Measurements from ENCODE around the gene RPP38. TPM values are rescaled to one million over a fixed set of nuclear protein-coding genes. Genes with fewer than 3 reads are reported as not detected.

Gene RPP38
- polyA plus RNA-seq, 3 donors: 28.8 to 30.3 (median 30.1) TPM

GRCh38 chr10:15106352-15107013, 9.3 kb downstream of the RPP38 start:
- DNase-seq (ENCODE audit: low read depth in 3 of 3, low spot score in 2 of 3): peak; percentile 40 to 51 (median 42)

GRCh38 chr10:15112657-15113056, 15.5 kb downstream of the RPP38 start:
- DNase-seq (ENCODE audit: low read depth in 3 of 3, low spot score in 2 of 3): no peak

GRCh38 chr10:15113766-15114165, 16.6 kb downstream of the RPP38 start:
- DNase-seq (ENCODE audit: low read depth in 3 of 3, low spot score in 2 of 3): no peak

- no peak for DNase-seq (ENCODE audit: low read depth in 3 of 3, low spot score in 2 of 3)
Observed at GRCh38 chr10:15116225-15116624, 19.1 kb downstream of the RPP38 start.

- no peak for DNase-seq (ENCODE audit: low read depth in 3 of 3, low spot score in 2 of 3)
Observed at GRCh38 chr10:15118615-15119014, 21.5 kb downstream of the RPP38 start.

- no peak for DNase-seq (ENCODE audit: low read depth in 3 of 3, low spot score in 2 of 3)
Observed at GRCh38 chr10:15120523-15120922, 23.4 kb downstream of the RPP38 start.

GRCh38 chr10:15121707-15122106, 24.6 kb downstream of the RPP38 start:
- DNase-seq (ENCODE audit: low read depth in 3 of 3, low spot score in 2 of 3): no peak

- no peak for DNase-seq (ENCODE audit: low read depth in 3 of 3, low spot score in 2 of 3)
Observed at GRCh38 chr10:15122477-15123030, 25.4 kb downstream of the RPP38 start.

GRCh38 chr10:15123749-15124184, 26.6 kb downstream of the RPP38 start:
- no peak for DNase-seq (ENCODE audit: low read depth in 3 of 3, low spot score in 2 of 3)

GRCh38 chr10:15124190-15124589, 27.0 kb downstream of the RPP38 start:
- DNase-seq (ENCODE audit: low read depth in 3 of 3, low spot score in 2 of 3): no peak

GRCh38 chr10:15124908-15125307, 27.8 kb downstream of the RPP38 start:
- DNase-seq (ENCODE audit: low read depth in 3 of 3, low spot score in 2 of 3): no peak

GRCh38 chr10:15131330-15131729, 34.2 kb downstream of the RPP38 start:
- no peak for DNase-seq (ENCODE audit: low read depth in 3 of 3, low spot score in 2 of 3)

GRCh38 chr10:15136129-15137035, 39.2 kb downstream of the RPP38 start:
- DNase-seq (ENCODE audit: low read depth in 3 of 3, low spot score in 2 of 3): no peak

GRCh38 chr10:15137036-15137359, 39.8 kb downstream of the RPP38 start:
- no peak for DNase-seq (ENCODE audit: low read depth in 3 of 3, low spot score in 2 of 3)

GRCh38 chr10:15137636-15138035, 40.5 kb downstream of the RPP38 start:
- no peak for DNase-seq (ENCODE audit: low read depth in 3 of 3, low spot score in 2 of 3)

- no peak for DNase-seq (ENCODE audit: low read depth in 3 of 3, low spot score in 2 of 3)
Observed at GRCh38 chr10:15140698-15141097, 43.5 kb downstream of the RPP38 start.

- no peak for DNase-seq (ENCODE audit: low read depth in 3 of 3, low spot score in 2 of 3)
Observed at GRCh38 chr10:15141136-15142054, 44.2 kb downstream of the RPP38 start.

- no peak for DNase-seq (ENCODE audit: low read depth in 3 of 3, low spot score in 2 of 3)
Observed at GRCh38 chr10:15144788-15145187, 47.6 kb downstream of the RPP38 start.

GRCh38 chr10:15146366-15146765, 49.2 kb downstream of the RPP38 start:
- DNase-seq (ENCODE audit: low read depth in 3 of 3, low spot score in 2 of 3): no peak

GRCh38 chr10:15147594-15148392, 50.6 kb downstream of the RPP38 start:
- no peak for DNase-seq (ENCODE audit: low read depth in 3 of 3, low spot score in 2 of 3)
